GM12878 (cell line): ENCODE results near the gene SCAMP1. TPM values are rescaled to one million over a fixed set of nuclear protein-coding genes. Genes with fewer than 3 reads are reported as not detected.

Experiments used
- ATAC-seq: fragments of 200-7000 bp; cut with Tn5 transposase; 3 replicates; pipeline ENCODE4 v1.9.1; 2020; ENCODE audit warnings: mild to moderate bottlenecking, moderate library complexity
- BruUV-seq: library from RNA; stranded (reverse); fragments of 400-500 nt; replicated peaks from 2 replicates; lab custom pipeline; 2021; lab: Mats Ljungman, UMichigan
- CTCF ChIA-PET: fragments of 300-600 bp; sonication (Branson Sonifier 250); formaldehyde crosslinking; extraction: SDS; loops from one replicate; lab custom pipeline; 2021; ENCODE audit warnings: inconsistent platforms; lab: Yijun Ruan, JAX
- POLR2A ChIA-PET: fragments of 350-600 bp; formaldehyde crosslinking; extraction: SDS; loops from one replicate; lab custom pipeline; 2021; ENCODE audit warnings: inconsistent platforms; lab: Charles Lee
- RAD21 ChIA-PET: fragments of 300-600 bp; sonication (Branson Sonifier 250); formaldehyde crosslinking; loops from one replicate; lab custom pipeline; 2023; ENCODE audit warnings: antibody characterized with exemption; ENCODE audit not compliant: unreplicated experiment; lab: Charles Lee
- SMC1A ChIA-PET: fragments of 300-600 bp; sonication (Branson Sonifier 250); formaldehyde crosslinking; loops from one replicate; lab custom pipeline; 2023; ENCODE audit not compliant: unreplicated experiment, uncharacterized antibody; lab: Charles Lee
- DNase-seq: peaks from one replicate; pipeline ENCODE4 v3.0.0-alpha.2; 2011; ENCODE audit warnings: low read depth, low spot score
- FAIRE-seq: peaks from 3 replicates; lab custom pipeline; 2011; peaks lifted over from hg19 to GRCh38; lab: Jason Lieb, UNC
- H2AFZ ChIP-seq: 2 replicates; pipeline ENCODE4 v1.6.0; 2011; ENCODE audit warnings: low read depth, low read length, control low read depth; ENCODE audit not compliant: control insufficient read depth
- H3K27ac ChIP-seq: 2 replicates; pipeline ENCODE4 v1.5.1; 2011; ENCODE audit warnings: control low read depth; ENCODE audit not compliant: control insufficient read depth, insufficient read depth
- H3K27me3 ChIP-seq, 2 experiments: replicated peaks in 1 of 2; 2 replicates each; pipeline versions ENCODE4 v1.6.0 to v1.6.1; 2011; ENCODE audit warnings: low read length in 1 of 2; ENCODE audit not compliant: control insufficient read depth in 2 of 2, insufficient read depth in 2 of 2
- H3K36me3 ChIP-seq, 2 experiments: 2 replicates each; pipeline ENCODE4 v1.5.1; 2011; ENCODE audit warnings: low read length in 1 of 2; ENCODE audit not compliant: control insufficient read depth in 2 of 2, insufficient read depth in 2 of 2
- H3K4me1 ChIP-seq: 2 replicates; pipeline ENCODE4 v1.6.1; 2011; ENCODE audit warnings: mild to moderate bottlenecking, low read length, moderate library complexity, mixed read lengths; ENCODE audit not compliant: control insufficient read depth, insufficient read depth
- H3K4me2 ChIP-seq: 2 replicates; pipeline ENCODE4 v1.6.0; 2011; ENCODE audit warnings: control low read depth; ENCODE audit not compliant: control insufficient read depth, insufficient read depth
- H3K4me3 ChIP-seq: fragments of 200-600 bp; sonication (generic); 2 replicates; pipeline ENCODE4 v1.5.1; 2016
- H3K79me2 ChIP-seq: 2 replicates; pipeline ENCODE4 v1.6.0; 2011; ENCODE audit warnings: low read length; ENCODE audit not compliant: control insufficient read depth, insufficient read depth
- H3K9ac ChIP-seq: 2 replicates; pipeline ENCODE4 v1.8.0; 2011; ENCODE audit warnings: low read length, control low read depth, mixed read lengths; ENCODE audit not compliant: control insufficient read depth, insufficient read depth
- H3K9me3 ChIP-seq: replicated peaks from 3 replicates; pipeline ENCODE4 v1.5.1; 2011; ENCODE audit warnings: mild to moderate bottlenecking, low read length; ENCODE audit not compliant: control insufficient read depth, insufficient read depth
- H4K20me1 ChIP-seq: 2 replicates; pipeline ENCODE4 v1.6.0; 2011; ENCODE audit not compliant: control insufficient read depth, insufficient read depth
- POLR2AphosphoS2 ChIP-seq: IDR thresholded peaks from 2 replicates; pipeline ENCODE4 v1.6.1; 2011; ENCODE audit warnings: low read depth, mild to moderate bottlenecking, low read length, improper control_type of control experiment, moderate library complexity
- RAD21 ChIP-seq: IDR thresholded peaks from 2 replicates; pipeline ENCODE4 v1.6.1; 2011; ENCODE audit warnings: mild to moderate bottlenecking, low read depth, low read length, moderate library complexity; ENCODE audit not compliant: insufficient read depth
- SMC3 ChIP-seq: IDR thresholded peaks from 2 replicates; pipeline ENCODE4 v1.6.1; 2011; ENCODE audit warnings: low read length, improper control_type of control experiment, borderline replicate concordance
- in situ Hi-C: fragments of 300-500 bp; cut with MboI; formaldehyde crosslinking; loops from 9 replicates; pipeline ENCODE4 v1.14.3; 2018; ENCODE audit warnings: mixed read lengths
- intact Hi-C: fragments of 100-400 bp; cut with micrococcal nuclease; formaldehyde crosslinking; loops from one replicate; pipeline ENCODE4 v1.14.2; 2022; ENCODE audit not compliant: unreplicated experiment
- polyA plus RNA-seq, 11 experiments: library from polyadenylated mRNA; depleted of rRNA in 4 of 11; unstranded in 6 of 11; stranded (reverse) in 5 of 11; fragments of >200 nt; fragmentation: Nextera tagmentation in 4 of 11; fragmentation: Illumina TruSeq in 1 of 11; extraction: Ambion mirVana in 4 of 11; extraction: Trizol in 1 of 11; gene quantifications; 1 replicate in 1 of 11; 2 replicates in 10 of 11; pipeline versions ENCODE4 v1.2.1 to v1.2.3, GENCODE V29; 2011 to 2016; ENCODE audit warnings: inconsistent platforms in 2 of 11, missing spikeins in 2 of 11, low read depth in 1 of 11
- total RNA-seq, 4 experiments: library from RNA; depleted of rRNA in 3 of 4; stranded (reverse); fragments of >200 nt in 3 of 4; fragmentation: Illumina TruSeq in 1 of 4; extraction: Trizol in 1 of 4; gene quantifications; 2 replicates each; pipeline versions ENCODE4 v1.2.1 to v1.2.3, GENCODE V29; 2013 to 2021
- TF ChIP-seq, protein P1 (sequence below), 3 experiments: IDR thresholded peaks in 2 of 3; conservative IDR thresholded peaks in 1 of 3; 2 replicates each; pipeline ENCODE4 v1.5.1; 2011; ENCODE audit warnings: low read depth in 3 of 3, low read length in 3 of 3, mild to moderate bottlenecking in 3 of 3, control low read depth in 2 of 3, moderate library complexity in 2 of 3, inconsistent platforms in 1 of 3, mixed read lengths in 1 of 3; ENCODE audit not compliant: control insufficient read depth in 2 of 3, insufficient read depth in 1 of 3; ENCODE audit errors: extremely low read depth in 1 of 3

Gene SCAMP1
- total and polyA plus RNA-seq, 10 of the 15 experiments (the other 5 are each of a cell fraction or from before 2014, with no cell fraction given), result 6.4 to 27.9 (median 20.0) TPM

DNA sequence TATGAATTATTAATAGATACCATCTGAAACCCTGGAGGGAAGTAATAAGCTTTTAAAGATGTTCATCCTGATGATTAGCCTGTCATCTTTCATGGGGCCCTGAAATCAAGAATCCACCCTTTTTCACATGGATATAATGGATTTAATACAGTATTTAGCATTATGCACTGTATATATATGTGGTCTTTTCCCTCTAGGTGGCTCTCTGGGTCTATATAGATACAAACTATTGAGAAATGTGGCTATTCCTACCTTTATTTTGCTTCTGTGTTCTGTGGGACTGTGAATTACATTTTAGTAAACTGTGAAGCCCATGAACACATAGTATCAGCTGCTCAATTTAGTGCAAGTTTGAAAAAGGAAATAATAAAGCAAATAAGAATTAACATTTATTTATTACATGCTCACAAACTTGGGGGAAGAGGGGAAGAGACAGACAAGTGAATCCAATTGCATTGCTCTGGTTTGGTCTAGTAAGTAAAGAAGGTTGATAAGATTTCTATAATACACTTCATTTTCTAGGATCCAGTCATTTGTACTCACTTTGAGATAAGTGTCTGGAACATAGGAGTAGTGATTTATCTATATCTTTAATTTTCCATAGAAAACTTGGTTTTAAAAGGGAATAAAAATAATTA lies 112.2 kb downstream of the SCAMP1 start:
- Histone ChIP-seq H3K4me2 (no peak overlapping the region), H4K20me1 (no peaks in the 10 kb centered on the region), H2AFZ (no peak overlapping the region), H3K36me3 (no peaks in the 10 kb centered on the region; a peak in 1 of 4 replicates), H3K4me3 (no peak overlapping the region), H3K9me3 (no peaks in the 10 kb centered on the region), H3K27me3 (no peaks in the 10 kb centered on the region), H3K4me1 (no peaks in the 10 kb centered on the region), H3K27ac (no peak overlapping the region), H3K9ac (no peak overlapping the region), H3K79me2 (no peaks in the 10 kb centered on the region)
- ChIA-PET CTCF (interaction anchor here (0.8 to 2.4 kb wide), 8 partner anchors 11 to 498 kb away, joined by 3 to 13 read pairs (median 3); no protein-coding TSS in a partner anchor), POLR2A (no interaction called here), RAD21 (interaction anchor here (0.7 kb wide), 1 partner anchor 427 kb away, joined by 3 read pairs; no protein-coding TSS in a partner anchor), SMC1A (interaction anchor here (2.0 to 3.7 kb wide), 2 partner anchors 11 to 61 kb away, joined by 5 to 14 read pairs; no protein-coding TSS in a partner anchor)
- BruUV-seq, result no TSS peak
- in situ Hi-C loops (no loop called here), intact Hi-C loops (loop anchor here (2.0 to 10.0 kb wide), 4 partner anchors 170 to 662 kb away; no protein-coding TSS in a partner anchor)
- TF ChIP-seq SMC3 (peak; percentile 17; the same call in 1 of the 2 replicates), POLR2AphosphoS2 (no peak), RAD21 (peak; percentile 35; the same call in 1 of the 2 replicates)
- TF ChIP-seq, protein P1, sequence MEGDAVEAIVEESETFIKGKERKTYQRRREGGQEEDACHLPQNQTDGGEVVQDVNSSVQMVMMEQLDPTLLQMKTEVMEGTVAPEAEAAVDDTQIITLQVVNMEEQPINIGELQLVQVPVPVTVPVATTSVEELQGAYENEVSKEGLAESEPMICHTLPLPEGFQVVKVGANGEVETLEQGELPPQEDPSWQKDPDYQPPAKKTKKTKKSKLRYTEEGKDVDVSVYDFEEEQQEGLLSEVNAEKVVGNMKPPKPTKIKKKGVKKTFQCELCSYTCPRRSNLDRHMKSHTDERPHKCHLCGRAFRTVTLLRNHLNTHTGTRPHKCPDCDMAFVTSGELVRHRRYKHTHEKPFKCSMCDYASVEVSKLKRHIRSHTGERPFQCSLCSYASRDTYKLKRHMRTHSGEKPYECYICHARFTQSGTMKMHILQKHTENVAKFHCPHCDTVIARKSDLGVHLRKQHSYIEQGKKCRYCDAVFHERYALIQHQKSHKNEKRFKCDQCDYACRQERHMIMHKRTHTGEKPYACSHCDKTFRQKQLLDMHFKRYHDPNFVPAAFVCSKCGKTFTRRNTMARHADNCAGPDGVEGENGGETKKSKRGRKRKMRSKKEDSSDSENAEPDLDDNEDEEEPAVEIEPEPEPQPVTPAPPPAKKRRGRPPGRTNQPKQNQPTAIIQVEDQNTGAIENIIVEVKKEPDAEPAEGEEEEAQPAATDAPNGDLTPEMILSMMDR (IDR thresholded peaks at IDR 0.05 in 2 of 3, conservative IDR thresholded peaks at IDR 0.05 in 1 of 3; ENCODE audit: control insufficient read depth in 2 of 3, extremely low read depth in 1 of 3, insufficient read depth in 1 of 3, low read depth in 3 of 3, low read length in 3 of 3), result peak; percentile 8 to 43 (median 22); a peak in 2 of 6 replicates
- ATAC-seq, result peak; percentile 69
- no peak for DNase-seq
- FAIRE-seq, result no peak
